ENCODE measurements around the gene NOL4L. TPM values are rescaled to one million over a fixed set of nuclear protein-coding genes. Genes with fewer than 3 reads are reported as not detected.
"Not testable (repeated sequence)": the region's sequence is repeated elsewhere in the genome, so short reads cannot be mapped to it uniquely, and the experiment has no call there.

Gene NOL4L
- total RNA-seq, 4 donors from 2014 or later = 18.5 to 29.9 (median 24.8) TPM

DNA sequence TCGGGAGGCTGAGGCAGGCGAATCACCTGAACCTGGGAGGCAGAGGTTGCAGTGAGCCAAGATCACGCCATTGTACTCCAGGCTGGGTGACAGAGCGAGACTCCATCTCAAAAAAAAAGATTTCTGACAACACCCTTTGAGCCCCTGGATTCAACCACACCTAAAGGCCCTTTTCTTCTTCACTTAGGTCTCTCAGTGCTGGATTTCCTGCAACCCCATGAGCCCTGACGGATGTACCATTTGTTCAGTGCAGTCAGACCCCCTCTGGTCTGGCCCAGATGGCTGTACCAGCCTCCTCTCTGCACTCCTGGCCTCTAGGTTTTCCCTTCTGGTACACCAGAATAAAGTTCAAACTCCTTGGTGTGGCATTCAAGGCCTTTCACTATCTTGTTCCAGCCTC lies 9.1 kb upstream of the NOL4L start:
- no peaks in the 10 kb centered on the region for H3K27me3 ChIP-seq
- no peak for DNase-seq

GRCh38 chr20:32592616-32593015 lies 7.5 kb upstream of the NOL4L start:
- 93 to 96% methylated on average over 4 of the region's 4 CpGs for WGBS, 2 donors
- DNase-seq; H3K4me3 ChIP-seq (replicated peaks in 1 of 3); intact Hi-C loops (cut with DNase I); H3K4me1 ChIP-seq; H3K9me3 ChIP-seq; H3K27ac ChIP-seq; H3K27me3 ChIP-seq; H3K36me3 ChIP-seq: not testable (repeated sequence)

More for the DNA sequence above, 9.1 kb upstream of the NOL4L start:
- Histone ChIP-seq H3K9me3 (no peaks in the 10 kb centered on the region), H3K36me3 (no peaks in the 10 kb centered on the region), H3K4me3 (replicated peaks in 1 of 3) (no peak overlapping the region), H3K27ac (no peak overlapping the region), H3K4me1 (no peaks in the 10 kb centered on the region)
- intact Hi-C loops (cut with DNase I) = no loop called here
- TF ChIP-seq POLR2A (IDR thresholded peaks at IDR 0.05) = no peak
- no peak for TF ChIP-seq CTCF (IDR thresholded peaks at IDR 0.05)
- 92 to 98% methylated on average over 5 of the region's 5 CpGs for WGBS, 2 donors

DNA sequence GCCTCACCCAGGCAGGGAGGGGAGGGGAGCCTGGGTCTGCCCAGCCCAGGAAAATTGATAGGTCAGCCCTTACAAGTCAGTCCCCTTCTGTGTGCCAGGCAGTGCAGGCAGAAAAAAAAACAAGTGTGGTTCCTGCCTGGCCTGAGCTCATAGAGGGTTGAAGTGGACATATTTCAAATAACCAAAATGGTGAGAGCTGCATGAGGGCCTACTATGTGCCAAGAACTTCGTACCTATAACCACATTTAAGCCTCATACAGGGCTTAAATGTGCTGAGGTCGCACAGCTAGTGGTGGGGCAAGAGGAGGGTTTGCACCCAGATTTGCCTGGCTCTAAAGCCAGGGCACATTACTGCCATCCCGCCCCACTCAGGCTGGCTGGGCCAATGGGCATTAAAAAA lies 6.9 kb upstream of the NOL4L start:
- H3K9me3 ChIP-seq = no peaks in the 10 kb centered on the region
- no peaks in the 10 kb centered on the region for H3K4me1 ChIP-seq
- no peak for TF ChIP-seq POLR2A (IDR thresholded peaks at IDR 0.05)
- TF ChIP-seq CTCF (IDR thresholded peaks at IDR 0.05) = no peak
- DNase-seq = no peak
- no peaks in the 10 kb centered on the region for H3K36me3 ChIP-seq
- H3K27me3 ChIP-seq = no peaks in the 10 kb centered on the region
- no peak overlapping the region for H3K4me3 ChIP-seq (replicated peaks in 1 of 3)
- WGBS, 2 donors = 91 to 94% methylated on average over 3 of the region's 3 CpGs
- intact Hi-C loops (cut with DNase I) = no loop called here
- H3K27ac ChIP-seq = no peak overlapping the region

GRCh38 chr20:32589769-32590168 lies 4.6 kb upstream of the NOL4L start:
- H3K4me1 ChIP-seq = peaks cover 0 to 3% of the 10 kb centered on the region in 2 donors
- no peaks in the 10 kb centered on the region for H3K27me3 ChIP-seq
- intact Hi-C loops (cut with DNase I) = no loop called here
- H3K36me3 ChIP-seq = no peaks in the 10 kb centered on the region
- 76 to 78% methylated on average over 5 of the region's 5 CpGs for WGBS, 2 donors
- DNase-seq = no peak
- H3K9me3 ChIP-seq = no peaks in the 10 kb centered on the region
- TF ChIP-seq POLR2A (IDR thresholded peaks at IDR 0.05) (no peak), CTCF (IDR thresholded peaks at IDR 0.05) (no peak)
- H3K4me3 ChIP-seq (replicated peaks in 1 of 3) = no peak overlapping the region
- H3K27ac ChIP-seq = no peak overlapping the region

GRCh38 chr20:32589256-32589655 lies 4.1 kb upstream of the NOL4L start:
- no peak for DNase-seq
- Histone ChIP-seq H3K4me3 (replicated peaks in 1 of 3) (no peak overlapping the region), H3K27ac (no peak overlapping the region), H3K4me1 (peaks cover 0 to 4% of the 10 kb centered on the region in 2 donors), H3K9me3 (no peaks in the 10 kb centered on the region), H3K27me3 (no peaks in the 10 kb centered on the region), H3K36me3 (no peaks in the 10 kb centered on the region)
- 77 to 81% methylated on average over 3 to 5 of the region's 5 CpGs for WGBS, 2 donors
- intact Hi-C loops (cut with DNase I) = no loop called here
- TF ChIP-seq CTCF (IDR thresholded peaks at IDR 0.05) (no peak), POLR2A (IDR thresholded peaks at IDR 0.05) (no peak)

DNA sequence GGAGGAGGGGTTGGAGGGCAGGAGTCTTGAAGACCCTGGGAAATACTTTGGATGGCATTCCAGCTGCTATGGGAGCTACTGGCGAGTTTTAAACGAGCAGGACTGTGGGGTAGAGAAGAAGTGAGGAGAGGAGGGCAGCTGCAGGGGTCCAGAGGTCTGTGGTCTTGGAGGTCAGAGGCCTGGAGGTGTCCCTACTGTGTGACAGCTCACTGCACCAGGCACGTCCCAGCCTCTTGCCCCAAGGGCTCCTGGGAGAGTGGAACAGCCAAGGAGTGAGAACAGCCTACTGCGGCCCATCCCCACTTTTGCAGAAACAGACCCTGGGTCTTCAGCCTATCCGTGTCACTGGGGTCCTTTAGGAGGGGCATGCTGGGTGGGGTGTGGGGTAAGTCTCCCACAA lies 2.9 kb upstream of the NOL4L start:
- H3K36me3 ChIP-seq = no peaks in the 10 kb centered on the region
- H3K27me3 ChIP-seq = no peaks in the 10 kb centered on the region
- WGBS, 2 donors = 80 to 85% methylated on average over 5 of the region's 5 CpGs
- H3K27ac ChIP-seq = no peak overlapping the region
- peaks cover 0 to 9% of the 10 kb centered on the region in 2 donors for H3K4me1 ChIP-seq
- intact Hi-C loops (cut with DNase I) = no loop called here
- H3K4me3 ChIP-seq (replicated peaks in 1 of 3) = no peak overlapping the region
- H3K9me3 ChIP-seq = no peaks in the 10 kb centered on the region
- TF ChIP-seq CTCF (IDR thresholded peaks at IDR 0.05) = no peak
- TF ChIP-seq POLR2A (IDR thresholded peaks at IDR 0.05) = no peak
- DNase-seq = no peak

All from thyroid gland (tissue), 4 donors.